Activated CD8-positive, alpha-beta memory T cell treated with anti-CD3 and anti-CD28 coated beads for 24 hours (primary cell): ENCODE results near the gene MACROD2.

Experiments
- DNase-seq: peaks from one replicate; pipeline ENCODE4 v3.0.0-alpha.2; 2020

MACROD2 gene

DNA sequence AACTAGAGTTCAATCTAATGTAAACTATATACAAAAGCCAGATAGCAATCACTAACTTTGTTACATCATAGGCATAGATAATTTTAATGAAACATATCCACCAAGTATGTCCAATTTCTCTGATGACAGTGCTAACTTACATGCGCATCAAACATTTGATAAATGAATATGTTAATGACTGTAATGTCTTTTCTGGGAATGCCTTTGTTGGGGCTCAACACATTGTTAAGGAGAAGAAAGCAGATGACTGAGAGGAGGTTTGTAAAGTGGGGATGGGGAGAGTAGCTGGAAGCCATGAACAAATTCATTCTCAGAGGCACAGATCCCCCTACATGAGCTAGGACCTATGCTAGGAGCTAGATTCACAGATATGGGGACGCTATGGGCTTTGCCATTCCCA is 1627.9 kb downstream of the MACROD2 start:
- DNase-seq: no peak

- DNase-seq: no peak
These were observed 1630.7 kb downstream of the MACROD2 start for GRCh38 chr20:15625981-15626380.

- DNase-seq: no peak
These were observed 1631.8 kb downstream of the MACROD2 start for GRCh38 chr20:15627089-15627488.

GRCh38 chr20:15627501-15627903 is 1632.2 kb downstream of the MACROD2 start:
- no peak for DNase-seq

DNA sequence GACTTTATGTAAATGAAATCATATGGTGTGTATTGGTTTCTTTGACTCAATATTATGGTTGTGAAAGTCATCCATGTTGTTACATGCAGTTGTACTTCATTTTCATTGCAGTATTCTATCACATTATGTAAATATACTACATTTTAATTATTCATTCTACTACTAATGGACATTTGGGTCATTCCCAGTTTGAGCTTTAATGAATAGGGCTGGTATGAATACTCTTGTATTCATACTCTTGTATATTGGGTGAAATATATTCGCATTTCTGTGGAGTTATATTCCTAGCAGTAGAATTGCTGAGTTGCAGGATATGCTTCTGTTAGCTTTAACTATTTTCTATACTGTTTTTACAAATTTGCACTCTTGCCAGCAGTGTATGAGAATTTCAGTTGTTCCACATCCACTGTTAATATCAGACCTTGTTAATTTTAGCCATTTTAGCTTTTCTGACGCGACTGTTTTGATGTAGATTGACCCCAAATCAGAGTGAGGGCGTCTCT is 1633.6 kb downstream of the MACROD2 start:
- no peak for DNase-seq

GRCh38 chr20:15630360-15630759 is 1635.0 kb downstream of the MACROD2 start:
- no peak for DNase-seq

DNA sequence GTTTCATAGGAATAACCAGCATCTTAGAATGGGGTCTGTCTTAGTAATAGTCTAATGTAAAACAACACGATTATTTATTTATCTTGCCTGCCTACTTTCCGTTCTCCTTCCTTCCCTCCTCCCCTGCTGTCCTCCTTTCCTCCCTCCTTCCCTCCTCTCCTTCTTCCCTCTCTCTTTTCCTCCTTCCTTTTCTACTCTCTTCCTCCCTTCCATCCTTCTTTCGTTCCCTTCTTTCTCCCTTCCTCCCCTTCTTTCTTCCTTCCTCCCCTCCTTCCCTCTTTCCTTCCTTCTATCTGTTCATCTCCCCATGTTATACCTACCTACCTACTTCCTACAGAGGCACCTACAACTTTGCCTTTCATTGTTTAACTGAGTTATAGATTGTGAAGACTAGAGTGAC is 1637.4 kb downstream of the MACROD2 start:
- DNase-seq: no peak

- no peak for DNase-seq
These were observed 1638.8 kb downstream of the MACROD2 start for GRCh38 chr20:15634102-15634501.

- DNase-seq: no peak
These were observed 1642.2 kb downstream of the MACROD2 start for GRCh38 chr20:15637546-15637945.

- no peak for DNase-seq
These were observed 1642.8 kb downstream of the MACROD2 start for GRCh38 chr20:15637950-15638754.

DNA sequence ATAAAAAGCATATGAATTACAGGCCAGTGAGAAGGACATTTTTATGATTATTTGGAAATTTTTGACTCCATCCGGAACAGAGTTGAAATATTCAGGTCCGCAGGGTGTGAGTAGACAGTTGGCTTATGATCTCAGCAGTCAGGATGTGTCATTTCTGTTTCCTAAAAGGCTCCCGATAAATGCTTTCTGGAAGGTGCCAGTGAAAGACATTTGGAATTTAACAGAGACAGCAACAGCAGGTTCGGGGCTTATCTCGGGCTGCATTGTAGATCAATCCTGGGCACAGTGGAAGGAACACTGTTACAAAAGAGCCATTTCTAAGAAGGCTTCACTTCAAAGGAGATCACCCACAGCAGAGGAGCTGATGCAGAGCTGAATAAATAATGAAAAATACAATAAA is 1643.5 kb downstream of the MACROD2 start:
- DNase-seq: no peak

- no peak for DNase-seq
These were observed 1644.5 kb downstream of the MACROD2 start for GRCh38 chr20:15639839-15640238.

GRCh38 chr20:15642109-15642508 is 1646.8 kb downstream of the MACROD2 start:
- no peak for DNase-seq

DNA sequence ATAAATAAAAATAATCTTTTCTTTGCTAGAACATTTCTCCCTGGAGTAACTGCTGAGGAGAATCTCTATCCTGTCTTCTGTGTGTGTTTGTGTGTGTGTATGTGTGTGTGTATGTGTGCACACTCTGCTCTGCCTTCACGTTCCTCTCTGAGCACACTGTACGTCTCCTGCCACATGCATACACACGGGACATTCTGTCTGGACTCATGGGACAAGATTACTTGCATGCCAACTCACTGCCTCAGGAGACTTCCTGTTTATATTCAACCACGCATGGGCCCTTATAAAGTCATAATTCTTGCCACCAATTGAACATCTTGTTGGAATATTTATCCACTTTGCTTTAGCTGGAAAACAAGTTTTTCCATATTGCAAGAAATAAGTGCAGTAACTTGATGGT is 1647.4 kb downstream of the MACROD2 start:
- no peak for DNase-seq

- DNase-seq: no peak
These were observed 1648.4 kb downstream of the MACROD2 start for GRCh38 chr20:15643713-15644112.

DNA sequence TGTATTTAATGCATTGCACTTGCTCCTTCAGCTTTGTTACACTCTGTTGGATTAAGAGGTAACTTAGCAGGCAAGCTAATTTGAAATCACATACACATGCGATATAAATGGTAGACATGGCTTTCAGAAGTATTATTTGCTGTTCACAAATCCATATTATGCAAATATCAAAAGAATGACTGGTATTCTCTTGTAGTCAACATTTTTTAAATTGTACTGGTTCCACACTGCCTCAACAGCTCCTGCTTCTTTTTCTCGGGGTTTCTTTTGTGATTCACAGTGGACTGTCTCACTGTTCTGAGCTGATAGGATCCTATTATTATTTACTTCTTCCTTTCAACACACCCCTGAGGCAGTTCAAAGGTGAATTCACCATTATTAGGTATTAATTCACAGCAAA is 1650.5 kb downstream of the MACROD2 start:
- no peak for DNase-seq

GRCh38 chr20:15653396-15654207 is 1658.3 kb downstream of the MACROD2 start:
- no peak for DNase-seq

DNA sequence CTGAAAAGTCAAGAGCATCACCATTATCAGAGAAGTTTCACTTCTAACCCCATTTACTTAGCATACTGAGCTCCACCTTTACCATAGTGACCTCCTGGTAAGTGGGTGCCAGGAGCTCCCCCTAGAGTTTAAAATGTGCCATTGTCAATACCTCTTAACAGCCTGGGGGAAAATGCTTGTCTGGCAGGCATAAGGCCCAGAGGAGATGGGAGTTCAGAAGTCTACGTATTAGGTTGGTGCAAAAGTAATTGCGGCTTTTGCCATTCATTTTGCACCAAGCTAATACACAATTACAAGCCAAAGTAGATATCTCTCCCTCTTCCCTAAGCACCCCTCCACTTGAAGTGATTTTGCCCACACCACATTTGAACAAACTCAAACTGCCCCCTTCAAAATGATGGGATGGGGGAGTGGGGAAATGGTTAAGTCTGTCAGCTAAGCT is 1658.9 kb downstream of the MACROD2 start:
- DNase-seq: no peak

- no peak for DNase-seq
These were observed 1660.1 kb downstream of the MACROD2 start for GRCh38 chr20:15655295-15655874.

- DNase-seq: no peak
These were observed 1660.8 kb downstream of the MACROD2 start for GRCh38 chr20:15656124-15656523.

DNA sequence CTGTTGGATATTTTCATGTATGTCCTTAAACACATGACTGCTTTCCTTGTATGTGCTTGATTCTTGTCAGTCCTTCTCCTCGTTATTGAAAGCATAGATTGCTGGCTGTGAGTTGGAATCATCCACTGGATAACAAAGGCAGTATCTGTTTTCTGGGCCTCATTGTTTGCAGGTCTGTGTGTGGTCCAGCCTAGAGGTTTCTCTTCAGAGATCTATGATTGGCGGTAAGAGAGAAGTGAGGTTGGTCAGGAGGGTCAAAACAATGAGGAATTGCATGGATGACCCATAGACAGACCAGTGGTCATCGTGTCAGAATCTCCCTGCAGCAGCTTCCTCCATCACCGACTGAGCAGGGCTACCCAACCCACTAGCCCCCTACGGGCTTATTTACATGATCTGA is 1663.0 kb downstream of the MACROD2 start:
- DNase-seq: no peak

DNA sequence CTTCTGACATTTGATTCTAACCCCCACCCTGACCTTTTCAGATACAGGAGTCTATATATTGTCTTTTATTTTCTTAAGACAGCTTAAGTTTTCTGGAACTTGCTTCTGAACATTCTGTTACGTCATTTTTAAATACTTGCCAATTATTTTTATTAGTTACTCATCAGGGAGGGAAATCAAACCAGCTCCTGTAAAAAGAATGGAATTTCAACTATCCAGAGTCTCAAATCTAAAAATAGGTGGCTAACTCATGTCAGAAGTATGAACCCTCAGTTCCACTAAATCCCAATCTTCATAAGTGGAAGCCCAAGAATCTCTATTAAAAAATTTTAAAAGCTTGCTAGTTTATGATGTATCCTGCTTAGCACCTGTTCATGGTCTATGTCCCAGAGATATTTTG is 1677.9 kb downstream of the MACROD2 start:
- no peak for DNase-seq

- no peak for DNase-seq
These were observed 1679.1 kb downstream of the MACROD2 start for GRCh38 chr20:15674253-15675060.
